Measurements from ENCODE around the gene IGF2BP1.

The IGF2BP1 gene

DNA sequence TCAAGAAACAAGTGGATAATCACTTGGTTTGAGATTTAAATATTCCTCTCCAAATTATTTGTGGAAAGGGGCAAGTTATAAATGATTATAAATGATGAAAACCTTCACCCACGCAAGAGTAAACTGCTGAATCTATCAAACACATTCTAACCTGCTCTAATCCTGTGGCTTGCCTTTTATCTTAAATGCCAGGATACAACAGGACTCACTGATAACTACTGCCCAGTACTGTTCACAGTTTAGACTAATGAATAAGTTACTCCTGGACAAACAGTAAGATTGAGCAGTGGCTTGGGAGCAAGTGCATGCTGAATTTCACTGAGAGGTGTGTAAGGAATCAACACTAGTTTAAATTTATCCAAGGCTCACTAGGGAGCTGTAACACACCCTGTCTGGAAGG, 31.1 kb downstream of the IGF2BP1 start:
- no peak overlapping the region for H3K27ac ChIP-seq
- peaks cover 96% of the 10 kb centered on the region for H3K36me3 ChIP-seq
- no peaks in the 10 kb centered on the region for H3K27me3 ChIP-seq (ENCODE audit: insufficient read depth, low read depth, severe bottlenecking)
- no peak for DNase-seq
- TF ChIP-seq, protein P1, sequence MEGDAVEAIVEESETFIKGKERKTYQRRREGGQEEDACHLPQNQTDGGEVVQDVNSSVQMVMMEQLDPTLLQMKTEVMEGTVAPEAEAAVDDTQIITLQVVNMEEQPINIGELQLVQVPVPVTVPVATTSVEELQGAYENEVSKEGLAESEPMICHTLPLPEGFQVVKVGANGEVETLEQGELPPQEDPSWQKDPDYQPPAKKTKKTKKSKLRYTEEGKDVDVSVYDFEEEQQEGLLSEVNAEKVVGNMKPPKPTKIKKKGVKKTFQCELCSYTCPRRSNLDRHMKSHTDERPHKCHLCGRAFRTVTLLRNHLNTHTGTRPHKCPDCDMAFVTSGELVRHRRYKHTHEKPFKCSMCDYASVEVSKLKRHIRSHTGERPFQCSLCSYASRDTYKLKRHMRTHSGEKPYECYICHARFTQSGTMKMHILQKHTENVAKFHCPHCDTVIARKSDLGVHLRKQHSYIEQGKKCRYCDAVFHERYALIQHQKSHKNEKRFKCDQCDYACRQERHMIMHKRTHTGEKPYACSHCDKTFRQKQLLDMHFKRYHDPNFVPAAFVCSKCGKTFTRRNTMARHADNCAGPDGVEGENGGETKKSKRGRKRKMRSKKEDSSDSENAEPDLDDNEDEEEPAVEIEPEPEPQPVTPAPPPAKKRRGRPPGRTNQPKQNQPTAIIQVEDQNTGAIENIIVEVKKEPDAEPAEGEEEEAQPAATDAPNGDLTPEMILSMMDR (IDR thresholded peaks at IDR 0.05; ENCODE audit: low read depth, low read length) = no peak
- H3K4me3 ChIP-seq (ENCODE audit: low read depth, low read length) = no peak overlapping the region
- H3K9me3 ChIP-seq (ENCODE audit: severe bottlenecking) = no peaks in the 10 kb centered on the region

DNA sequence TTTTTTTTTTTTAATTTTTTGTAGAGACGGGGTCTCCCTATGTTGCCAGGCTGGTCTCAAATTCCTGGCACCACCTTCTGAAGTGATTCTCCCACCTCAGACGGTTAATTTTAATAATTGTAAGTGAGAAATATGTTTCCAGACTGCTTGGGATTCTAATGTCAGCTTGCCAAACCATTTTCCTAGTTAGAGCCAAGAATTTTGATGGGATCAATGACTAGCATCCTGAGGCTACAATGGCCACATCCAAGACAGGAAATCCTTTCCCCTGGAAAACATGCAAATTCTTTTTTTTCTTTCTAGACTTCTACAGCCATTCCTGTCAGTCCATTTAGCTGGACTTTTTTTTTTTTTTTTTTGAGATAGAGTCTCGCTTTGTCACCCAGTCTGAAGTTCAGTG, 32.6 kb downstream of the IGF2BP1 start:
- peaks cover 96% of the 10 kb centered on the region for H3K36me3 ChIP-seq
- H3K27me3 ChIP-seq (ENCODE audit: insufficient read depth, low read depth, severe bottlenecking) = no peaks in the 10 kb centered on the region
- no peaks in the 10 kb centered on the region for H3K9me3 ChIP-seq (ENCODE audit: severe bottlenecking)
- TF ChIP-seq, protein P1 (IDR thresholded peaks at IDR 0.05; ENCODE audit: low read depth, low read length) = no peak
- no peak overlapping the region for H3K4me3 ChIP-seq (ENCODE audit: low read depth, low read length)
- H3K27ac ChIP-seq = no peak overlapping the region
- DNase-seq = no peak

- H3K27me3 ChIP-seq (ENCODE audit: insufficient read depth, low read depth, severe bottlenecking) = no peaks in the 10 kb centered on the region
- no peak overlapping the region for H3K4me3 ChIP-seq (ENCODE audit: low read depth, low read length)
- DNase-seq = peak; percentile 80
- H3K36me3 ChIP-seq = peaks cover 98% of the 10 kb centered on the region
- H3K9me3 ChIP-seq (ENCODE audit: severe bottlenecking) = no peaks in the 10 kb centered on the region
- H3K27ac ChIP-seq = peak overlapping the region; percentile 23
- TF ChIP-seq, protein P1 (IDR thresholded peaks at IDR 0.05; ENCODE audit: low read depth, low read length) = peak; percentile 79
Observed at GRCh38 chr17:49031965-49032928, 35.1 kb downstream of the IGF2BP1 start.

DNA sequence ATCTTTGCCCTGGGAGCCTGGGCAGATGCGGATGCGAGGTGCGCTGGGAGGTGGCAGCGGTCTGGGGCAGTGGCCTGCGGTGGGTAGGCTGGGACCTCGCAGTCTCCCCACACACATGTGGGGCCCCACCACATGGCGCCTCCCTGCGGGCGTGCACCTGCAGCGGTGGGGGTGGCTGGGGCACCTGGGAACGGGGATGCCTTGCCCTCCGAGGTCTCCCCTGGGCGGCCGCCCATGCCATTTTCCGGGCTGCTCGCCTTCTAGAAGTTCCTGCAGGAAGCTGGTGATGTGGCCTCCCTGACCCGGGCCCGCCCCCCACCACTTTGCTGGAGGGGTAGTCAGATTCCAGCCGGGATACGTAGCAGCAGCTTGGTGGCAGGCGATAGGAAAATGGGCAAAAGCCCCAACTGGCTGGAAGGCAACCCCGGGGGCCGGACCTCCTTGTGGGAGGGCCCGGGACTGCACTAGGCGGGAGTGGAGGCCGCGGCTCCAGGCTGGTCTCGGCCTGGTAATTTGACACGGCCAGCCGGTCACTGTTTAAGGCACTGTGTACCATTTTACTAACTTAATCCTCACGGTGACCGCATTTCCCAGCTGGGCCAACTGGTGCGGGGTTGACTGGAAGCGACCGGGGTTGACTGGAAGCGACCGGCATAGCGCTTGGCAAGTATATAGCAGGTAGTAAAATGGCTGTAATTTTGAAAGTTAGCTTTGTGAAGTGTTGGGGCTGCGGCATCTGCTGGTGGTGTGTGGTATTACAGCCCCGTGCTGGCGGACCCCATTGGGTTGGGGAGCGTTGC, 38.5 kb downstream of the IGF2BP1 start:
- Histone ChIP-seq H3K27ac (no peak overlapping the region), H3K9me3 (ENCODE audit: severe bottlenecking) (no peaks in the 10 kb centered on the region), H3K4me3 (ENCODE audit: low read depth, low read length) (no peak overlapping the region), H3K36me3 (peaks cover 100% of the 10 kb centered on the region), H3K27me3 (ENCODE audit: insufficient read depth, low read depth, severe bottlenecking) (no peaks in the 10 kb centered on the region)
- peak; percentile 61 for DNase-seq
- TF ChIP-seq, protein P1 (IDR thresholded peaks at IDR 0.05; ENCODE audit: low read depth, low read length) = peak; percentile 82

- H3K4me3 ChIP-seq (ENCODE audit: low read depth, low read length) = no peak overlapping the region
- no peaks in the 10 kb centered on the region for H3K27me3 ChIP-seq (ENCODE audit: insufficient read depth, low read depth, severe bottlenecking)
- TF ChIP-seq, protein P1 (IDR thresholded peaks at IDR 0.05; ENCODE audit: low read depth, low read length) = no peak
- H3K27ac ChIP-seq = no peak overlapping the region
- DNase-seq = no peak
- H3K9me3 ChIP-seq (ENCODE audit: severe bottlenecking) = no peaks in the 10 kb centered on the region
- H3K36me3 ChIP-seq = peaks cover 100% of the 10 kb centered on the region
Observed at GRCh38 chr17:49036270-49036626, 39.1 kb downstream of the IGF2BP1 start.

Measured in WERI-Rb-1 (cell line).